ENCODE results near the gene CAPN2.

DNA sequence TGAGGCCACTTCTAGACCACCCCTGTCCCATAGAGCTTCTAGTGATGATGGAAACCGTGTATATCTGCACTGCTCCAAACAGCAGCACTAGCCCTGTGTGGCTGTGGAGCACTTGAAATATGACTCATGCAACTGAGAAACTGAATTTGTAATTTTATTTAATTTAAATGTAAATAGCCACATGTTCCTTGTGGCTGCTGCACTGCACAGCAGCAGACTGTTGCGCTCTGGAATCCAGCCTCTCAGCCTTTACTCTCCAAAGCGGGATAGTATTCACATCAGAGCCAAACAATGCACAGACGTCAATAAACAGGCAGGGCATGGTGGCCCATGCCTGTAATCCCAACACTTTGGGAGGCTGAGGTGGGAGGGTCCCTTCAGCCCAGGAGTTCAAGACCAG lies 12.0 kb downstream of the CAPN2 start:
- TF ChIP-seq POLR2A (IDR thresholded peaks at IDR 0.05): no peak
- TF ChIP-seq, protein P1, sequence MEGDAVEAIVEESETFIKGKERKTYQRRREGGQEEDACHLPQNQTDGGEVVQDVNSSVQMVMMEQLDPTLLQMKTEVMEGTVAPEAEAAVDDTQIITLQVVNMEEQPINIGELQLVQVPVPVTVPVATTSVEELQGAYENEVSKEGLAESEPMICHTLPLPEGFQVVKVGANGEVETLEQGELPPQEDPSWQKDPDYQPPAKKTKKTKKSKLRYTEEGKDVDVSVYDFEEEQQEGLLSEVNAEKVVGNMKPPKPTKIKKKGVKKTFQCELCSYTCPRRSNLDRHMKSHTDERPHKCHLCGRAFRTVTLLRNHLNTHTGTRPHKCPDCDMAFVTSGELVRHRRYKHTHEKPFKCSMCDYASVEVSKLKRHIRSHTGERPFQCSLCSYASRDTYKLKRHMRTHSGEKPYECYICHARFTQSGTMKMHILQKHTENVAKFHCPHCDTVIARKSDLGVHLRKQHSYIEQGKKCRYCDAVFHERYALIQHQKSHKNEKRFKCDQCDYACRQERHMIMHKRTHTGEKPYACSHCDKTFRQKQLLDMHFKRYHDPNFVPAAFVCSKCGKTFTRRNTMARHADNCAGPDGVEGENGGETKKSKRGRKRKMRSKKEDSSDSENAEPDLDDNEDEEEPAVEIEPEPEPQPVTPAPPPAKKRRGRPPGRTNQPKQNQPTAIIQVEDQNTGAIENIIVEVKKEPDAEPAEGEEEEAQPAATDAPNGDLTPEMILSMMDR (IDR thresholded peaks at IDR 0.05): no peak
- no peak for TF ChIP-seq EP300 (IDR thresholded peaks at IDR 0.05)
